ENCODE results near the gene SPEG.
A peak's percentile ranks its signal among the peaks of the same experiment; 100 is the strongest.

Gene SPEG

DNA sequence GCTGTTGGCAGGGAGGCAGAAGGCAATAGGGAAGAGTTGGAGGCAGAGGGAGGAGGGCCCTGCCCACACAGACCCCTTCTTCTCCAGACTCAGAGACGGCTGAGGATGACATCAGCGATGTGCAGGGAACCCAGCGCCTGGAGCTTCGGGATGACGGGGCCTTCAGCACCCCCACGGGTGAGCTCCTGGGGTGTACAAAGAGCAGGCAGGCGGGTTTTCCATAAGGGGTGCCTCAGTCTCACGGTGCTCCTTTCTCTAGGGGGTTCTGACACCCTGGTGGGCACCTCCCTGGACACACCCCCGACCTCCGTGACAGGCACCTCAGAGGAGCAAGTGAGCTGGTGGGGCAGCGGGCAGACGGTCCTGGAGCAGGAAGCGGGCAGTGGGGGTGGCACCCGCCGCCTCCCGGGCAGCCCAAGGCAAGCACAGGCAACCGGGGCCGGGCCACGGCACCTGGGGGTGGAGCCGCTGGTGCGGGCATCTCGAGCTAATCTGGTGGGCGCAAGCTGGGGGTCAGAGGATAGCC is 10.0 kb downstream of the SPEG start:
- no peak for DNase-seq (ENCODE audit: low spot score)

DNA sequence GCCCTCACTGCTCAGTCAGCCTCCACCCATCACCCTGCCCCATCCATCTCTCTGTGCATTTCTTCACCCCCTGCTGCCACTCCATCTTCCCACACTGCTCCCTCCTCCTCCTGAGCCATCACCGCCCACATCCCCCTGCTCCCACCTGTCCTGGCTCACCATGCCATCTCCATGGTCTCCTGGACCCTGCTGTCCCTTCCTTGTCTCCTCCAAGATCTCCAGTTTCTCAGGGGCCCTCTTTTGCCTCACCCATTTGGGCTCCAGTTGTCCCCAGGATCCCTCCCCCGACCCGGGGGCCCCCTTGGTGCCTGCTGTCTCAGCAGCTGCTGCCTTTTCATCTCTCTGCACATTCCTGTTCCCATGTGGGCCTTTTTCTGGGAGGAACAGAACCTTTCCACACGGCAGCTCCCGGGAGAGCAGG is 10.6 kb downstream of the SPEG start:
- no peak for DNase-seq (ENCODE audit: low spot score)

DNA sequence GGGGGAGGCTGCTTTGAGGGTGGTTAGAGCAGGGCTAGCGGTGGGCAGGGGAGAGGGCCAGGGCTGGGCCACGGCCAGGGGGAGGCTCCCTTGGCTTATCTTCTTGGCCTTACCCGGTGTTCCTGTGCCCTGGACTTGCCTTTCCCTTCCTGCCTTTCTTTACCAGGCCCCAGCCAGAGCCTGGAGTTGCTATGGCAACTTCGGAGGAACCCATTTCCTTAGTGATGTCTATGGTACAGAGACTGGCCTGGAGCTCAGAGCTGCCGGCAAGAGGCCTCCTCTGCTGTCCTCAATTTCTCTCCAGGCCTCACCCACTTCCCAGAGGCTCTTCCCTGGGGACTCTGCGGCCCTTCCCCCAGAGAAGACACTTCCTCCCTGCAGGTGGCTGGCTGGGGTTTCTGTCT is 11.5 kb downstream of the SPEG start:
- DNase-seq (ENCODE audit: low spot score) = peak; percentile 45

- DNase-seq (ENCODE audit: low spot score) = no peak
These were observed 12.0 kb downstream of the SPEG start for GRCh38 chr2:219446689-219447088.

DNA sequence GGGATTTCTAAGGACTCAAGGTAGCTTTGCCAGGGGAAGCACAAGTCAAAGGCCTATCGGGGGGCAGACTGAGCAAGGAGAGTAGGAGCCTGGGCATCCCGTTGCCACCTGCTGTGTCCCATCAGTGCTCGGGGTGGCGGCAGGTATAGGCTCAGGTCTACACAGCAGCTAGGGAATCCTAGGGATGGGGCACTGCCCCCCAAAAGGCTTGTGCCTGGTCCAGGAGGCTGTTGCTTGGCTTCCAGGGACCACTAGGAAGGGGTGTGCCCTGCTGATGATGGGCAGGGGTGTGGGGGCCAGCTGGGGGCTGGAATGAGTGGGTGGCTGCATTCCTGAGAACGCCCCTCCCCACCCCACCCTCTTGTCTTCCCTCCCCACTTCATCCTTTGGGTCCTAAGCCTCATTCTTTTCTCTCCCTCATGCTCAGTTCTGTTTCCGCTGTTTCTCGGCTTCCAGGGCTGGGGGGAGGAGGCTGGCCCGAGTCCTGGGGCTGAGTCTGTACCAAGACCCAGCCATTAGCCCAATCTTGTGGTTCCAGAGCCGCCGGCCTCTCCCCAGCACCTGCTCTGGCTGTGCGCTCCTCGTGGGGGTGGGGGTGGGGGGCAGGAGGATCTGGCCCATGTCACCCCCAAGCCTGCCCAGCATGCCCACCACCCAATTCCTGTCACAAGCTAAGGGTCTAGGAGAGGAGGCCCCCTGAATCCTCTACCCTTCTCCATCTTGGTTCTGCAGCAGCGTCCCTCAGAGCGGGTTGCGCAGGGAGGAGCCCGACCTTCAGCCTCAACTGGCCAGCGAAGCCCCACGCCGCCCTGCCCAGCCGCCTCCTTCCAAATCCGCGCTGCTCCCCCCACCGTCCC is 12.8 kb downstream of the SPEG start:
- no peak for DNase-seq (ENCODE audit: low spot score)

DNA sequence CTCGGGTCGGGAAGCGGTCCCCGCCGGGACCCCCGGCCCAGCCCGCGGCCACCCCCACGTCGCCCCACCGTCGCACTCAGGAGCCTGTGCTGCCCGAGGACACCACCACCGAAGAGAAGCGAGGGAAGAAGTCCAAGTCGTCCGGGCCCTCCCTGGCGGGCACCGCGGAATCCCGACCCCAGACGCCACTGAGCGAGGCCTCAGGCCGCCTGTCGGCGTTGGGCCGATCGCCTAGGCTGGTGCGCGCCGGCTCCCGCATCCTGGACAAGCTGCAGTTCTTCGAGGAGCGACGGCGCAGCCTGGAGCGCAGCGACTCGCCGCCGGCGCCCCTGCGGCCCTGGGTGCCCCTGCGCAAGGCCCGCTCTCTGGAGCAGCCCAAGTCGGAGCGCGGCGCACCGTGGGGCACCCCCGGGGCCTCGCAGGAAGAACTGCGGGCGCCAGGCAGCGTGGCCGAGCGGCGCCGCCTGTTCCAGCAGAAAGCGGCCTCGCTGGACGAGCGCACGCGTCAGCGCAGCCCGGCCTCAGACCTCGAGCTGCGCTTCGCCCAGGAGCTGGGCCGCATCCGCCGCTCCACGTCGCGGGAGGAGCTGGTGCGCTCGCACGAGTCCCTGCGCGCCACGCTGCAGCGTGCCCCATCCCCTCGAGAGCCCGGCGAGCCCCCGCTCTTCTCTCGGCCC is 13.6 kb downstream of the SPEG start:
- DNase-seq (ENCODE audit: low spot score) = no peak

DNA sequence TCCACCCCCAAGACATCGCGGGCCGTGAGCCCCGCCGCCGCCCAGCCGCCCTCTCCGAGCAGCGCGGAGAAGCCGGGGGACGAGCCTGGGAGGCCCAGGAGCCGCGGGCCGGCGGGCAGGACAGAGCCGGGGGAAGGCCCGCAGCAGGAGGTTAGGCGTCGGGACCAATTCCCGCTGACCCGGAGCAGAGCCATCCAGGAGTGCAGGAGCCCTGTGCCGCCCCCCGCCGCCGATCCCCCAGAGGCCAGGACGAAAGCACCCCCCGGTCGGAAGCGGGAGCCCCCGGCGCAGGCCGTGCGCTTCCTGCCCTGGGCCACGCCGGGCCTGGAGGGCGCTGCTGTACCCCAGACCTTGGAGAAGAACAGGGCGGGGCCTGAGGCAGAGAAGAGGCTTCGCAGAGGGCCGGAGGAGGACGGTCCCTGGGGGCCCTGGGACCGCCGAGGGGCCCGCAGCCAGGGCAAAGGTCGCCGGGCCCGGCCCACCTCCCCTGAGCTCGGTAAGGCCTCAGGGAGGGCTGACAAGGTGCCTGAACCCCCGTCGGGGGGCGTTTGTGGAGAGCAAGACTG is 14.2 kb downstream of the SPEG start:
- DNase-seq (ENCODE audit: low spot score) = no peak

DNA sequence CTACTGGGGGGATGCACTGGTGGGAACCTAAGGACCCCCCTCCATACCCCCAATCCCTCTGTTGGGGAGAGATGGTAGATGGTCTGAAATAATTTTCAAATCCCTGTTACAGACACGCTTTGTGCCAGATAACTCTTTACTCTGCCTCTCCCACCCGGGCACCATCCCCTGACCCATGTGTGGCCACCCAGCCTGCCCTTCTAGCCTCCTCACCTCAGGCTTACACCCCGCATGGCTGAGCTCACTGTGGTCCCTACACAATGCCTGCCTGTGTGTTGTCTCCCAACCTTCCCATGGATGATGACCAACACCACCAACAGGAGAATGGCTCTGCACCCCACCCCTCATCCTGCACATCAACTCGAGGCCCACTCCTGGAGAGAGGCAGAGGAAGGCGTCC is 15.0 kb downstream of the SPEG start:
- DNase-seq (ENCODE audit: low spot score) = no peak

DNA sequence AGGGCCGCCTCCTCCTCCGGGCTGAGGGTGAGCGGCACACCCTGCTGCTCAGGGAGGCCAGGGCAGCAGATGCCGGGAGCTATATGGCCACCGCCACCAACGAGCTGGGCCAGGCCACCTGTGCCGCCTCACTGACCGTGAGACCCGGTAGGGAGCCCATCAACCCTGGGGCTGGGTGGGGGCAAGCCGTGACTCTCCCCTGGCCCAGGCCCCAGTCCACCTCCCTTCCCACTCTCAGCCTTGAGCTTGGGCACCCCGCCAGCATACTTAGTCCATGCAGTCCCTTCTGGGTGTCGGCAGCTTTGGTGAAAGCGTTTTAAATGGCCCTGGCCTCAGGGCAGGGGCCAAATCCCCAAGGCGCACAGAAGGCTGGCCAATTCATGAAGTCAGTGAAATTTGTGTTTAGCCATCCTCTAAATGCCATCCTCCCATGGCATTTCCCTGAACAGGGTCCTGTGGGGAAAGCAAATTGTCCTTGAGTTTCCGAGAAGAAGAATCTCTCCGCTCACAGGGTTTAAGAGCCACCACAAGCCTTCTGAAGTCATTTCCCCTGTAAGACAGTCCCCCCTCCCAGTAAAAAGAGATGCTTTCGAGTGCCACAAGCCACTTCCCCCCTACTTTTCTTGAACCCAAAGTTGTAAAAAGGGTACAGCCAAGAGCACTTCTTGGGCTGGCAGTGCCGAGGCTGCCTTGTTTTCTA is 17.2 kb downstream of the SPEG start:
- no peak for DNase-seq (ENCODE audit: low spot score)

DNA sequence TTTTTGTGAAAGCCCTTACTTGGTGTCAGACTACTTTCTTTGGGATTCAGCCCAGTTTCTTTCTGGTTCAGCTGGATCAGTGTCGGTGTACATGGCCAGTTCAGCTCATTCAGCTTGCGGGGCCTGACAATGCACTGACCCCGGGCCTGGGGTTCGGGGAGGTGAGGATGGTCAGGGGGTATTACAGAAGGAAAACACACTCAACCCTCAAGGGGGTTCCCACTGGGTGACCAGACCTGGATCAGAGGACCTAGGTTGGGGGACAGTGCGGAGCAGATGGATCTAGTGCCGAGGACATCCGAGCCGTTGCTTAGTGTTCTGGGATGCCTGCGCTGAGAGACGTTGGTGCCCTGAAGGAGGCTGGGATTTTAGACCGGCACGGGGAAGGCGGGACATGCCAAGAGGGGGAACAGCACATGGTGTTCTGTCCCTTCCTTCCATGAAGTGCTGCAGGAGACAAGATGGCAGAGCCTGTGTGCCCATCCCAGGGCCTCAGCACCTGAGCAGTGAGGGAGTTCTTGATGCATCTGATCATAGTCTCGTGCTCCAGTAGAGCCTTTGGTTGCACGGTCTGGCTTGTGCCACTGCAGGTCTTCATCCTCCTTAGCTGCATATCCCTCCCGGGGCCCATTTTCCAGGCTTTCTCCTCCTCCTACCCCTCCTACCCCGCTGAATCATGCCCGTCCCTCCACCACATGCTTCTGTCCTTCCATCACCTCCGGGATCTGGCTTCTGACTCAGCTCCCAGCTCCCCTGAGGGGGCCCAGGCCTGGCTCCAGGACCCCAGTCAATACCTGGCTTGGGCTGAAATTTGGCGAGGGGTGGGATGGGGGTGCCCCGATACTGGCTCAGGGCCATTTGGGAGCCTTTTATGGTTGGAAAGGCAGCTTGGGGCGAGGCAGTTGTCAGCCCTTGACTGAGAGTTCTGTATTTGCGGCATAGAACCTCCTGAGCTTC is 18.0 kb downstream of the SPEG start:
- DNase-seq (ENCODE audit: low spot score) = peak; percentile 93

DNA sequence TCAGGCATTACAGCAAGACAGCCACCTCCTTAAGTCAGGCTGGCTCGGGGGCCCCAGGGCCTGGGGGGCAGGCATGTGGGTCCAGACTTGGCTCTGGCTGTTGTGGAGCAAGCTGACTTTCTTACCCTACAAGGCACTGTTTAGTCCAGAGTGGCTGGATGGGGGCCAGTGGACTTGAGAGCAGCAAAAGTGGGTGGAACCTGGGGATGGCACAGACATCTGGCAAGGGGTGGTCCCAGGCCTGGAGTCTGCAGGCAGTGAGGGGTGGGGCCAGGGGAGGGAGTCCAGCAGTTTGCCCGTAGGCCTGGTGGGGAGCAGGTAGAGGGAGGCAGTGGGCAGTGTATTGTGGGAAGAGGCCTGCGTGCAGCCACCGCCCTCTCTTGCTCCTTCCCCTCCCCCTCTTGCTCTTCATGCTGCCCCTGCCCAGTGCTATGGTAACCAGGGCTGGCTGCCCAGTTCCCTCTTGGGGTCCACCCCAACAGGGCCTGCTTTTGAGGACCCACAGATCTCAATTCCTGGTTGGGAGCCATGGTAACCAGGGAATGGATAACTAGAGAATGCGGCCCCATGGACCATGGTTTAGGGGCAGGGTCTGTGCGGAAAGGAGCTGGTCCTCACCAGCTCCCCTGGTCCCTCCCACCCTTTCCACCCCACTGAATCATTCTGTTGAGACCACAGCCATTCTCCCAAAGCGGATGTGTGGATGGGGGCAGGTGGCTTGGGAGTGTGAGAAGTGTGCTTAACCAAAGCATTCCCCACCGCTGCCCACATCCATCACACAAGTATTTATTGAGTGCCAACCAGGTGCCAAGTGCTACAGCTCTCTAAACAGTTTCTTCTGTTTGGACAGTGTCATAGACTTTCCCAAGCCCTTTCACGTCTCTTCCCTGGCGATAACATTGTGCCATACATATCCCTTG is 19.3 kb downstream of the SPEG start:
- DNase-seq (ENCODE audit: low spot score) = peak; percentile 35

DNA sequence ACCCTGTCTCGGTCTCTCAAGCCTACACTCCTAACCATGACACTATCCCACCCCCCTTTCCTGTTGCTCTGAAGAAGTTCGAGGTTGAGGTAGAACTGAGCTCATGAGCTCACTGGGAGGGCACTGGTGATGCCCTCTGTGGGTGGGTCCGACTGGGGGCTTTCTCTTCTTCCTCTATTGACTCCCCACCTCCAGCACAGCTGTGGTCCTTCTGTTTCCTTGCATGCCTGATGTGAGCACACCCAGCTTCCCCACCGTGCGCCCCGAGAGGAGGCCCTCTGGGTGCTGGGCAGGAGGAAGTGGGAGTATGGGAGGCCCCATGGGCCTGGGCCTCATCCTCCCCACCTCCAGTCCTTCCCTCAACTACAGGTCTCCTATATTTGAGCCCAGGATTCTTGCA is 20.9 kb downstream of the SPEG start:
- DNase-seq (ENCODE audit: low spot score) = no peak

GRCh38 chr2:219457784-219458369 is 23.2 kb downstream of the SPEG start:
- peak; percentile 38 for DNase-seq (ENCODE audit: low spot score)

- DNase-seq (ENCODE audit: low spot score) = no peak
These were observed 24.4 kb downstream of the SPEG start for GRCh38 chr2:219458996-219459395.

GRCh38 chr2:219459460-219460311 is 25.0 kb downstream of the SPEG start:
- peak; percentile 57 for DNase-seq (ENCODE audit: low spot score)

DNA sequence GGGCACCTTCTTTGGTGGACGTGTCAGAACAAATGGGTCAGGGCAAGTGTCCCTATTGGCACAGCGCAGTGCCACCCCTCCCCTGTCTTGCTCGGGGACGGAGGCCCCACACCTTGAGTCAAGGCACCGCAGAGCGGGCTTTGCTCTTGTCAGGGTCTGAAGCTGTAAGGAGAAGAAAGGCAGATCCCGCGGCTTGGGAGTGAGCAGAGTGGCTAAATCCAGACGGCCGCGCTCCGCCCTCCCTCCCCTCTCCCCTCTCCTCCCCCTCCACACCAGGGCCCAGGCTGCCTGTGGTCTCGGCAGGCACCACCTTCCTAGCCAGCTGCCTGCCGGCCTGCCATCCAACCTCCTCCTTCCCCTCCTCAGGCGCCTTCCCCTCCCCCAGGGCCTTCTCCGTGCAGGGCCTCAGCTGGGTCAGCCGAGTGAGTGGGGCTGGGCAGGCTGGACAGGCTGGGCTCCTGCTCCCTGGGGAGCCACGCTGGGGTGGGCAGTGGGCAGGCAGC is 25.8 kb downstream of the SPEG start:
- DNase-seq (ENCODE audit: low spot score) = no peak

DNA sequence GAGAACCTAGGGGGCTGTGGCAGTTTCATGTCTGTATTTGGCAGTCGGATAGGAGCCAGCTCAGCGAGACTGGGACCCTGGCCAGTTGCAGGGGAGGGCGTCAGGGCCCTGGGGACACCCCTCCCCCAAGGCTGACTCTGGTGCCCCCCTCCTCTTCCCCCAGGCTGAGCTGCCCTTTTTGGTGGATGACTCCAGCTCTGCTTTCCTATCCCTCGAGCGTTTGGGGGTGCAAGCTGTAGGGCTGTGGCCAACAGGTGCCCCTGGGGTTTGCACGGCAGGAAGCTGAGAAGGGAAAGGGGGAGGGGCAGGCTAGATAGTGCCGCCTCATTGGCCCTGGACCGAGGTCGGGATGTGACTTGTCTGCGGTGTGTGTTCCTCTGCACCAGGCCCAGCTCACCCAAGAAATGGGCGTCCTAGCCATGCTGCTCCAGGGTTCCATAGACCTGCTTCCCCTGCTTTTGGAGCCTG is 26.4 kb downstream of the SPEG start:
- no peak for DNase-seq (ENCODE audit: low spot score)

DNA sequence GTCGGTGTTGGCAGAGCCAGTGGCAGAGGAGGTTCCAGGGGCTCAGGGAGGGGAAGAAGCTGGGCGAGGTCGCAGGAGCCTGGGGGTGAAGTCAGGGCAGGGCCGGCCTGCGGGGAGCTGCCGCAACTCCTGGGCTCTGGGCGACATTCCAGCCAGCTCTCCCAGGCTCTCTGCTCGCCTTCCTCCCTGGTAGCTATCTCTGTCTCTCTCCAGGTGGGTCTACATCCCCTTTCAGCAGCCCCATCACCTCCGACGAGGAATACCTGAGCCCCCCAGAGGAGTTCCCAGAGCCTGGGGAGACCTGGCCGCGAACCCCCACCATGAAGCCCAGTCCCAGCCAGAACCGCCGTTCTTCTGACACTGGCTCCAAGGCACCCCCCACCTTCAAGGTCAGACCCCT is 27.0 kb downstream of the SPEG start:
- no peak for DNase-seq (ENCODE audit: low spot score)
